HUES48 (cell line): ENCODE measurements around the gene SLC6A8.

Experiments used
- H3K27ac ChIP-seq: one replicate; pipeline ENCODE4 v1.7.0; 2013; ENCODE audit warnings: low read depth, low read length, inconsistent platforms
- H3K27me3 ChIP-seq: 2 replicates; pipeline ENCODE4 v1.6.1; 2013; ENCODE audit warnings: mild to moderate bottlenecking, low read length; ENCODE audit not compliant: control insufficient read depth, insufficient read depth
- H3K36me3 ChIP-seq: 2 replicates; pipeline ENCODE4 v1.6.1; 2013; ENCODE audit warnings: low read length; ENCODE audit not compliant: control insufficient read depth, insufficient read depth
- H3K4me1 ChIP-seq: 2 replicates; pipeline ENCODE4 v1.6.1; 2013; ENCODE audit warnings: mild to moderate bottlenecking, low read length; ENCODE audit not compliant: control insufficient read depth, insufficient read depth
- H3K4me3 ChIP-seq: 2 replicates; pipeline ENCODE4 v1.5.1; 2013; ENCODE audit warnings: mild to moderate bottlenecking, low read depth, low read length
- H3K9ac ChIP-seq: 2 replicates; pipeline ENCODE4 v1.6.1; 2013; ENCODE audit warnings: mild to moderate bottlenecking, low read depth, low read length, moderate library complexity
- H3K9me3 ChIP-seq: 2 replicates; pipeline ENCODE4 v1.6.1; 2013; ENCODE audit warnings: low read length; ENCODE audit not compliant: control insufficient read depth, insufficient read depth

SLC6A8 gene

DNA sequence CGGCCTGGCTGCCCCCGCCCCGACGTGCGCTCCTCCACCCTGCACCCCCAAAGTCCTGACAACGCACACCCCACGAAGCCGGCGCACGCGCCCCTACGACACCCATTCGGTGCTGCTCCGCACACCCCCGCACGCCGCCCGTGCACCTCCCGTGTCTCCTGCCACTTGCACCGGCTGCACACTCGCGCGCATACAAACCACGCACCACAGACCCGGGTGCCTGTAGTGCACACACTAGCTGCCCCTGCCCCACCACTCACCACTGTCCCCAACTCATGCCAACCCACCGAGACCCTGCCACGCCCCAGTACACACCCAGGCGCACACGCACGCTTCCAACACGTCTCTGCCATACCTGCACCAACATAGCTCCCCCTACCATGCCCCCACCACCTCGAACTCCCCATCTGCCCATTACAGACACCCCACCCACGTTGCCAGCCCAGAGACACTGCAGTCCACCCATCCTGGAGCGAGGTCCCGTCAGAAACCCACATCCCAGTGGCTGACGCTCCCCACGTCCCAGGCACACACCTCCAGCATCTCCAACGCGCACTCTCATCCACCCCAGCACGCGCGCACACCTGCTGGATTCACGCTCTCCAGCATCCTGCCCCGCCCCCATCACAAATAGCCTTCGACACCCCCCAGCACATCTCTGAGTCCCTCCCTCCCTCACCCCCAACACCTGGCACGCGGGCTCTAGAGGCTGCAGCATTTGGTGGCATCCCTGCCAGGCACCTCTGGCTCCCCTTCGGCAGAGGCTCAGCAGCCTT is 44.9 kb upstream of the SLC6A8 start:
- Histone ChIP-seq H3K4me1 (no peaks in the 10 kb centered on the region; the same call in 1 of the 2 replicates), H3K27ac (no peak overlapping the region), H3K9me3 (peaks cover 36% of the 10 kb centered on the region), H3K4me3 (no peak overlapping the region; the same call in 1 of the 2 replicates), H3K36me3 (no peaks in the 10 kb centered on the region), H3K27me3 (peaks cover 75% of the 10 kb centered on the region), H3K9ac (no peak overlapping the region)

DNA sequence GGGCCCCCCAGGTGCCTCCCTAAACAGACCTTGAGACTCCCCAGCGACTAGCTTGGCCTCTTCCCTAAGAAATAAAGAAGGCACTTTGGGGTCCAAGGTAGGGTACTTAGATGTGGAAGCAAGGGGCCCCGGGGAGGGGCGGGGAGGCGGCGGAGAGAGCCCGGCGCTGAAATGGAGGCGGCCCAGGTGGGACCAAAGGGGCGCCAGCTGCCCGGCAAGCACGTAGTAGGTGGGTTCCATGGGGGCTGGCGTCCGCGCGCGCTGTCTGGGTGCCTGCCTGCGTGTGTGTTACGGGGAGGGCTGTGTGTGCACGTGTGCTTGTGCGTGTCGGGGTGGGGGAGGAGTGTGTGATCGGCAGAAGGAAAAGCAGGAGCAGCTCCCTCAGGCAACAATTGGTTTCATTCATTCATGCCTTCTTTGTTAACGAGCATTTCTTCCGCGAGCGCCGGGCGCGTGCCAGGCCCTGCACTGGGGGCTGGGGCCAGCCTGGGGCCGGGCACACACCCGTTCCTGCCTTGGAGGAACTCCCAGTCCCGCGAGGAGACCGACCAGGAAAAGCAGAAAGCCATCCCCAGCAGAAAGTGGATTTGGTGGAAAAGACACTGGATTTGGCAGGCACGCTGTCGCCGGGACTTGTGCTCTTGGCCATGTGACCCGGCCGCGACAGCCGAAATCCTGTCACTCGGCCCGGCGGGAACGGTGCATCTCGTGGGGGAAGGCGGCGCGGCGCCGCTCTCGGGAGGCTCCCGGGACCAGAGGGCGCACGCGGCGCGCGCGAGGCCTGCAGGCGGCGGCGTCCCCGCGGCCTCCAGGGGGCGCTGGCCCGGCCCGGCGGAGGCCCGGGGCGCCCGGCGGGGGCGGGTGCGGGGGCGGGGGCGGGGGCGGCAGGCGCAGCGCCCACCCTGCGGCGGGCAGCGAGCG is 44.0 kb upstream of the SLC6A8 start:
- Histone ChIP-seq H3K9me3 (peaks cover 40% of the 10 kb centered on the region), H3K27ac (no peak overlapping the region), H3K27me3 (peaks cover 83% of the 10 kb centered on the region), H3K36me3 (no peaks in the 10 kb centered on the region), H3K9ac (no peak overlapping the region), H3K4me3 (peak overlapping the region; percentile 38), H3K4me1 (no peaks in the 10 kb centered on the region; the same call in 1 of the 2 replicates)

DNA sequence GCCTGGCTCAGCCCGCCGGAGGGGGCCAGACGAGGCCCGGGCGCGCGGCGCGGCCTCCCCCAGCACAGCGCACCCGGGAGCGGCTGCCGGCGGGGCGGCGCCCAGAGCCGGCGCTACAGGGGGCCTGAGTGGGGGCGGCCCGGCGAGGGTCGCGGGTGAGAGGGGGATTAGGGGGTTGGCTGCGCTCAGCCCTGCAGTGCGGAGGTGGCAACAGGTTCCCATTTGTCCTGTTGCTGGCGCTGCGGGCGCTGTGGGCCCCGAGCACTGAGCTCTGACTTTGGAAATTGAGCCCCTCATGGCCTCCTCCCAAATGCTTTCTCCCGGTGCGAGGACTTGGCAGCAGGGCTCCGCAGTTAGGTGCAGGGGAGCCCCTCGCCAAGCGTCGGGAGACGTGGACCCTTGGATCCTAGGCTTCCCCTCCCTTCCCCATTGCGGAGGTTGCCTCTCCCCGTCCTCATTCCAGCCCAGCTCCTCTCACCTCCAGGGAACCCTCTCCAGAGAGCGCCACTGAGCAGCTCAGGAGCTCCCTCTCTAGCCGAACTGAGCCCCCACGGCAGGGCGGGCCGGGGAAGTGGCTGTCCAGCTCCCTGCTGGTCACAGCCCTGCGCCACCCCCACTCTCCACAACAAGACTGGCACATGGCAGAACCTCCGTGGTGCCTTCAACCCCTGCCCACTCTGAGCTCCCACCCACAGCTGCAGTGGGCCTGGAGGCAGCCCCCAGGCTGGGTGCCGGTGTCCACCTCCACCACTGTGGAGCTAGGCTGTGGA is 43.2 kb upstream of the SLC6A8 start:
- Histone ChIP-seq H3K4me3 (peak overlapping the region; percentile 37), H3K27ac (no peak overlapping the region), H3K27me3 (peaks cover 91% of the 10 kb centered on the region), H3K36me3 (no peaks in the 10 kb centered on the region), H3K9ac (no peak overlapping the region), H3K4me1 (no peaks in the 10 kb centered on the region; the same call in 1 of the 2 replicates), H3K9me3 (peaks cover 47% of the 10 kb centered on the region)

DNA sequence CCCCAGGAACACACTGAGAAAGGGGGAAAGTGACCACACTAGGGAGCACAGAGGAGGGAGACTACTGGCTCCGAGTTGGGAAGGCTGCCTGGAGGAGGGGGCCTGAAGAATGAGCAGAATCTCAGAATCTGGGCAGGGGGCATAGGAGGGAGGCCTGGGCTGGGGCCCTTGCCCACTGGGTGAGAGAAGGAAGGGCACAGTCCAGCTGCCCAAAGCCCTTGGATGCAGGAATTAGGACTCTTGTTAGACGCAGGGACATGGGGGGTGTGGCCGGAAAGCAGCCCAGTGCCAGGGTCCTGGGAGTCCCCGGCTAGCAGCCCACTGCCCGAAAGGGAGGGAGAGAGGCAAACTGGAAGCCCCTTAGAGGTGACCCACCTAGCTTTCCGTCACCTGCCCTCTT is 42.6 kb upstream of the SLC6A8 start:
- H3K9ac ChIP-seq, result no peak overlapping the region
- H3K9me3 ChIP-seq, result peaks cover 45% of the 10 kb centered on the region
- H3K27me3 ChIP-seq, result peaks cover 88% of the 10 kb centered on the region
- H3K4me3 ChIP-seq, result no peak overlapping the region
- no peaks in the 10 kb centered on the region for H3K36me3 ChIP-seq
- no peaks in the 10 kb centered on the region; the same call in 1 of the 2 replicates for H3K4me1 ChIP-seq
- no peak overlapping the region for H3K27ac ChIP-seq

DNA sequence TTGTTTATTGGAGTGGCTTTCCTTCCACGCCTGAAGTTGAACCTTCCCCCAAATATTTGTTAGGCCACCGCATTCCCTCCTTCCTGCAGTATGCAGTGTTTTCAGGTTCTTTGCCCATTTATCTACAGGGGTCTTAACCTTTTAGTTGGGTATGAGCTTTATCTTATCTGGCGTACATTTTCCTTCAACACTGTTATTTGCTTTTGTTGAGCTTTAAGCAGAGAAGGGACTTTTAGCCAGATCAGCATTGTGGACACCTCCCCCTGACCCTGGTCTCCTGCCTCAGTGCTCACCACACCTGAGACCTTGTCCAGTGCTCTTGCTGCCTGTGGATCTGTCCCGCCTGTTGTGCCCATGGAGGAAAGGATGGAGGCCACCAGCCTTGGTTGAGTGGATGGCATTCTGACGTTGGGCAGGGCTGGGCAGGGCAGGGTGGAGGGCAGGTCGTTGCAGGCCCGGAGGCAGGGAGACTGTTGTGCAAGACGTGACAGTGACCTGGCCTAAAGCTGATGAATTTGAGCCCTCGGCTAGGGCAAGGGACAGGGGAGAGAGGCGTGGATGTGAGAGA is 41.7 kb upstream of the SLC6A8 start:
- no peak overlapping the region for H3K27ac ChIP-seq
- no peak overlapping the region for H3K9ac ChIP-seq
- peaks cover 80% of the 10 kb centered on the region for H3K27me3 ChIP-seq
- H3K4me3 ChIP-seq, result no peak overlapping the region
- H3K9me3 ChIP-seq, result peaks cover 39% of the 10 kb centered on the region
- no peaks in the 10 kb centered on the region; the same call in 1 of the 2 replicates for H3K4me1 ChIP-seq
- H3K36me3 ChIP-seq, result no peaks in the 10 kb centered on the region

DNA sequence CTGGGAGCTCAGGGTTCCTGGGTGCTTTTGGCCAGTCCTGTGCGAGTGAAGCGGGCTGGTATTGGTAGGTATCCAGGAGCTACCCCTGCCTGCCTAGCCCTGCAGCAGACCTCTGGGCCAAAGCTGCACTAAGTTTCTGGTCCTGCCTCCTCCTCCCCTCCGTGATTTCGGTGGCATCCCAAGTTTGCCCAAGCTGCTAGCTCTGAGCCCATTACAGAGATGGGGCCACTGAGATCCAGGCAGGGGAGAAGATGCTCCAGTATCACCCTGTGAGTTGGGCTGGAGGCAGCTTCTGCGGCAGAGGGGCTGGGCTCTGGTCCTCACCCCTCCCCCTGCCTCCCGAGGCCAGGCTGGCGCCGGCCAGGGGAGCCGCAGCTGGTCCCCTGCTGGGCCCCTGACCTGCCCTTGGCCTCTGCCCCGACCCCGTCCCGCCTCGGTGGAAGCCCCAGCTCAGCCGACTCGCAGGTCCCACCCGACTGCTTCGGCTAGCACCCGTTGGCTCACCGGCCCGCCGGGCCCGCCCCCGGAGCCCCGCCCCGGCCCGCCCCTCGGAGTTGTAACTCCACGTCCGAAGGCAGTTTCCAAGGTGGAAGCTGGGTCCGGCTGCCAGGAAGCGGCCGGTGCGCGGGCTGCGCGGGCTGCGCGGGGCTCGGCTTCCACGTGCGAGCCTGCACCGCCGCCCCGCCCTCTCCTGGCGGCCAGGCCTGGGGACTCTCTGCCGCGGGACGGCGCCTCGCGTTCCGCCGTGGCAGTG is 40.9 kb upstream of the SLC6A8 start, which contains the start of gene DUSP9:
Gene DUSP9, plus strand, starts transcription at position 584 of the 754 bp plus-strand sequence. CDS start 751 bp downstream, outside the sequence.
- peaks cover 72% of the 10 kb centered on the region for H3K27me3 ChIP-seq

DNA sequence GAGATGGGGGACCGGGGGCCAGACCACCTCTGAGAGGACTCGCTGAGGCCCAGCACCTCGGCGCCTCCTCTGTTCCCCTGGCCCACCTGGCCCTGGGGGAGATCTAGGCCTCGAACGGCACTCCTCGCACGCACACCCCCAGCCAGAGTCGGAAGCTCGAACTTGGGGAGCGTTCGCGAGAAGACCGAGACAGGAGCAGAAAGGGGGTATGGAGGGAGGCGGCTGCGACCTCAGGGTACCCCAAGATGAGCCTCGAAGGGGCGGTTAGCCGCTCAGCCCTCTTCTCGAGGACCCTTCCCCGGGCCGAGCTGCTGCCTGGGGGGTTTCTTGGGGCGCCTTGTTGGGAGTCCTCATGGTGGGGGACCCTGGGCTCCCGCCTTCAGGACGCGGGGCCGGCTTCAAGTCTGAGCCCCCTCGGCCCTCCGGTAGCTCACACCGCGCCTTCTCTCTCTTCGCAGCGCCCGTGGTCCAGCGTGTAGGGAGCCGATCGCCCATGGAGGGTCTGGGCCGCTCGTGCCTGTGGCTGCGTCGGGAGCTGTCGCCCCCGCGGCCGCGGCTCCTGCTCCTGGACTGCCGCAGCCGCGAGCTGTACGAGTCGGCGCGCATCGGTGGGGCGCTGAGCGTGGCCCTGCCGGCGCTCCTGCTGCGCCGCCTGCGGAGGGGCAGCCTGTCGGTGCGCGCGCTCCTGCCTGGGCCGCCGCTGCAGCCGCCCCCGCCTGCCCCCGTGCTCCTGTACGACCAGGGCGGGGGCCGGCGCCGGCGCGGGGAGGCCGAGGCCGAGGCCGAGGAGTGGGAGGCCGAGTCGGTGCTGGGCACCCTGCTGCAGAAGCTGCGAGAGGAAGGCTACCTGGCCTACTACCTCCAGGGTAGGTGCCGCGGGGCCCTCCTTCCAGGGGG is 40.0 kb upstream of the SLC6A8 start:
- Histone ChIP-seq H3K4me1 (no peaks in the 10 kb centered on the region), H3K27me3 (peaks cover 66% of the 10 kb centered on the region), H3K27ac (no peak overlapping the region), H3K4me3 (no peak overlapping the region; the same call in 1 of the 2 replicates), H3K9ac (no peak overlapping the region), H3K9me3 (peaks cover 38% of the 10 kb centered on the region), H3K36me3 (no peaks in the 10 kb centered on the region)

More for the DNA sequence above, 40.9 kb upstream of the SLC6A8 start, which contains the start of gene DUSP9:
- no peak within 1 kb of the TSS for H3K27ac ChIP-seq
- no peaks in the 10 kb centered on the region for H3K36me3 ChIP-seq
- no peak within 1 kb of the TSS for H3K9ac ChIP-seq
- H3K4me1 ChIP-seq, result no peaks in the 10 kb centered on the region
- peaks cover 39% of the 10 kb centered on the region for H3K9me3 ChIP-seq
- no peak within 1 kb of the TSS; the same call in 1 of the 2 replicates for H3K4me3 ChIP-seq

DNA sequence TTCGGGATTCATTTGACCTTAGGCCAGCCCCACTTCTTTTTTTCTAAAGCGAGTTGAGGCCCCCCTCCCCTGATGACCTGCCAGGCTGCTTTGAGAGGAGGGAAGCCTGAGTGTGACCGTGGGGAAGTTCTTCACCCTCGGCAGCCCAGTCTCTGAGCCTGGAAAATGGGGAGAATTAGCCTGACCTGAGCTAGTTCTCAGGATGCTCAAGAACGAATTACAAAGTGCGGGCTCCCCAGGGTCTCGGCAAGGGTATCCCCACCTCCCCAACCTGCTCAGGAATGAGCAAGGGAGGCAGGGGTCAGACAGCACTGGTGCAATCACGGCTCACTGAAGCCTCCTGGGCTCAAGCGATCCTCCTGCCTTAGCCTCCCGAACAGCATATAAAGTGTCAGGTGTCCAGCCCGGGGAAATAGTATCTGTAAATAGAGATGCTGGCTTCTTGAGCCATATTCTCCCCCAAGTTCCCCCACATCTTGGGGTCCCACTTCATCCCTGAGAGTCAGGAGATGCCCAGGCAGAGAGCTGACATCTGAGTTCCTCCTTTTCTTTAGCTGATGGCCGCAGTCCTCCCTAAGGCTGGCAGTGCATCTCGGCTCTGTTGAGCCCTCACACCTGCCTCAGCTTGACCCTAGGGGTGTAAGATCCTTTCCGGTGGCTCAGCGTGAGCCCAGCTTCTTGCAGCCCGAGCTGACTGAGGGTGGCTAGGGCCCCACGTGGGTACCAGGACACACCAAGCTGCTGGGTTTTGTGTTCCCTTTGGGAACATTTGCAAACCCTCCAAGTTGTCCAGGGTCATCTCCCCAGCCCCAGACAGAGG is 39.2 kb upstream of the SLC6A8 start:
- Histone ChIP-seq H3K4me1 (no peaks in the 10 kb centered on the region), H3K27ac (no peak overlapping the region), H3K9ac (no peak overlapping the region), H3K4me3 (no peak overlapping the region), H3K27me3 (peaks cover 57% of the 10 kb centered on the region), H3K9me3 (peaks cover 32% of the 10 kb centered on the region), H3K36me3 (no peaks in the 10 kb centered on the region)
